ENCODE measurements around the gene MASTL.
"Not testable (repeated sequence)": the region's sequence is repeated elsewhere in the genome, so short reads cannot be mapped to it uniquely, and the experiment has no call there.

MASTL gene
- 78.9 to 100 reads per million in 2 donors for total RNA-seq

DNA sequence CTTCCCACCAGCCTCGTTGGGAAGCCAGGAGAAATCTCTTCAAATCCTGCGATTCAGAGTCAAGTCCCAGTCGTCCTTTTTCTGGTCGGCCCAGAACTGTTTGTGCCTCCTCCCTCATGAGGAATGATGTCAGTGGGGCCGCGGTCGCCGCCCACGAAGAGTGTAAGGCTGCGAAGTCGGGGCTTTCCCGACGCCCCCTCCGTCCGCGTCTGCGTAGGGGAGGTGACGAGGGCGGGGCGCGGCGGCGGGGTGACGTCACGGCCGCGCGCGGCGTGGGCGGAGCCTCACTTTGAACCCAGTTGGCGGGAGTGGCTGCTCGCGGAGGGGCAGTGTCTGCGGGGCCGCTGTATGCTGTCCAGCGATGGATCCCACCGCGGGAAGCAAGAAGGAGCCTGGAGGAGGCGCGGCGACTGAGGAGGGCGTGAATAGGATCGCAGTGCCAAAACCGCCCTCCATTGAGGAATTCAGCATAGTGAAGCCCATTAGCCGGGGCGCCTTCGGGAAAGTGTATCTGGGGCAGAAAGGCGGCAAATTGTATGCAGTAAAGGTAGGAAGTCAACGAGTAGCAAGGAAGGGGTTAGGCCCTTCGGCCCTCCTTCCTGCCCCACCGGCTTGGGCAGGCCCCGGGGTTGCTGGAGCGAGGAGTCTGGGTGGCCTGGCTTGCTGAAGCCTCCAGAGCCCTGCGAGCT, at the start of gene MASTL:
Gene MASTL (plus strand): TSS at position 287 of the 689 bp plus-strand sequence. CDS start 75 bp downstream, at position 362.
- peak; percentile 87 to 98 (median 94) for DNase-seq

- no peak for DNase-seq
Observed at GRCh38 chr10:27108165-27108564, 47.0 kb upstream of the MASTL start.

- no peak for DNase-seq
Observed at GRCh38 chr10:27134371-27134770, 20.8 kb upstream of the MASTL start.

DNA sequence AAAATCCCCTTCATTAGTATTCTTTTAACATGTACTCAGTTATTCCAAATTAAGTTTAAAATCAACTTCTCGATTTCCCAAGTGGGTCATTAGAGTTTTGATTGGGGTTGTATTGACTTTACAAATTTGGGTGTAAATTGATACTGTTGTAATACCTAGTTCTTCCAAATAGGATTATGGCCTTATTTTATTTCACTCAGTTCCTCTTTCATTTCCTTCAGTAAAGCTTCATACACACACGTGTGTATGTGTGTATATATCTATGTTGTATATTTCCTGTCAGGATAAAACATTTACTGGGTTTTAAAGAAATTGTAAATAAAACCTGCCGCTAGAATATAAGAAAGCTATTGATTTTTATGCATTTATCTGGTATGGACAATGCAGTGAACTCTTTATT, 16.9 kb upstream of the MASTL start:
- no peak for DNase-seq

DNA sequence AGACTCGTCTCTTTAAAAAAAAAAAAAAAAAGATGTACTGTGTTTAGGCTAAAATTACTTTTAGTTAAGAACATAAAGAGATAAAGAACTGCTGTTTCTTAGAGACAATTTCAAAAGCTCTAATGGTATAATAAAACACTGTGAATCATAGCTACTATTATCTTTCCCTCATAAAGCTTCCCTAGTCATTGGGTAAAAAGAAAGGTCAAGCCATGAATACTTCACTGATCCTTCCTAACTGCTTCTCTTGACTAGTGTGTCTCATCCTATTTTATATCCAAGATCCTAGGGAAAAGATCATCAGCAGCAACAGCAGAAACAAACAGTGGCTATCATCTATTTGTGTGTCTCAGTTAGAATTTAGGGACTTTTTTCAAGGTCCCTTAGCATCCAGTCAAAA, 11.5 kb upstream of the MASTL start:
- DNase-seq, result no peak

- DNase-seq, result no peak
Observed at GRCh38 chr10:27145937-27146336, 9.2 kb upstream of the MASTL start.

DNA sequence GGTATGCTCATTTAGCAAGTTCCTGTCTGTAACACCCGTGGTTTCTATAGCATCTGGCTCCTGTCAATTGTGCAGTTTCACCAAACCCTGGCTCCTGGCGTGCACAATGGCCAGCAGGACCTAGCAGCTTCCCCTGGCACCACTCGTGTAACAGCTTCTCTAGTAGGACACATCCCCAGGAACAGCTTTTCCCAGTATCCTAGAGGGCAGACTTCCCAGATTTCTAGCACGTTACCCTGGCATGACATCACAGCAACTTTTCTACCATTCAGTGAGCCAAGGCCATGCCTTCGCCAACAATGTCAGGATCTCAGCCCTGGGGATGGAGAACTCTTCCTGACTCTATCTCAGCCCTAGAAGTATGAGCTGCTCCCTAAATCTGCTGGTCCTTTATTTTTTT, 7.5 kb upstream of the MASTL start:
- no peak for DNase-seq

DNA sequence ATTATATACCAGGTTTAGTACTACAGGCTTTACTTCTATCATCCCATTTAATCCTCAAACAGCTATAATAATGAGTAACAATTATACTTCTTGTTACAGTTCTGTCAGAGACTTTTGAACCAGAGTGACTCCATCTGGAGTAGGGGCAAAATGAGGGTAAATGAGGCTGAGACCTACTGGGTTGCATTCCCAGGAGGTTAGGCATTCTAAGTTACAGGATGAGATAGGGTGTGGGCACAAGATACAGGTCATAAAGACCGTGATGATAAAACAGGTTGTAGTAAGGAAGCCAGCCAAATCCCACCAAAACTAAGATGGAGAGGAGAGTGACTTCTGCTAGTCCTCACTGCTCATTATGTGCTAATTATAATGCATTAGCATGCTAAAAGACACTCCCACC, 4.9 kb upstream of the MASTL start:
- no peak for DNase-seq

DNA sequence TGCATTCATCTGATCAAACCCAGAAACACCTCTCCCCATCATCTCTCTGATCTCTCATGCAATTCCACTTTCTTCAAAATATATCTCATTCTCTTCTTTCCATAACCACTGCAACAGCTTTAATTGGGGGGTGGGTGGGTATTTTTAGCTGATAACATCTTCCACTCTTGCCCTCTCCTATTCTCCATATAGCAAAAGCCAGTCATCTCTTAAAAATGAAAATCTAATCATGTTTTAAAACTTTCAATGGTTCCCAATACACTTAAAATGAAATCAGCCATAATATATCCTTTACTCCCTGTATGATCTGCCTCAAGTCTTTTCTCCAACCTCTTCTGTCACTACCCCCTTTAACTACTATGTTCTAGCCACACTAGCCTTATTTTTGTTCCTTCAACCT, 2.5 kb upstream of the MASTL start:
- no peak for DNase-seq

DNA sequence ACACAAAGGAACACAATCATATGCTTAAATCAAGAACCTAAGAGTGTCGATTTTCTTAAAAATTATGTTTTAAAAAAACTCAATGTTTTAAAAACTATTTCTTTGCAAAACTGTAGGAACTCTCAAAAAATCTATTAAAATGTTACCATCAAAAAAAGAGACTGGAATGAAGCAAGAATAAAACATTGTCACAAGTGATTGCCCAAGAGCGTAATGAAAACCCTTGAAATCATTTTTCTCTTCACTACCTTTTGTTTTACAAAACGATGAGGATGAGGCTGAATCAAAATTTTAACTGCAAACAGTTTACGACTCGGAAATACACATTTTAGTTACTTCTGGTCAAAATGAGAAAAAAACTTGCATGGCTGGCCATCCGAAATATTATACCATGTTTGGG, 1.8 kb upstream of the MASTL start:
- DNase-seq, result no peak

DNA sequence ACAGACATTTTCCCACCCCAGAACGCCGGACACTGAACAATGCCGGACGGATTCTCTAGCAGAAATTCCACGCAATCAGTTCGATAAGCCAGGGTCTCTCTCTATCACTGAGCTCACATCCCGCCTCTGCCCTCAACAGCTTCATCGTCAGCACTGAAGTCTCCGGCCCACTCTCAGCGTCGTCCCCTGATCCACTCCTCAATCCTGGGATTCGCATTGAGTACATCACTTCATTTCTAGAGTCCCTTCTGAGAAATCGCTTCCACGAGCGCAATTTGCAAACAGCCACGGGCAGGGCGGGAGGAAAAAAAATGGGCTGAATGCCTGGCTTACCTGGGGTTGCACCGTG, 1.3 kb upstream of the MASTL start:
- peak in 2 of 5 experiments; percentile 7 to 51 for DNase-seq

- DNase-seq, result not testable (repeated sequence)
Observed at GRCh38 chr10:27156566-27156965, 1.4 kb downstream of the MASTL start.

DNA sequence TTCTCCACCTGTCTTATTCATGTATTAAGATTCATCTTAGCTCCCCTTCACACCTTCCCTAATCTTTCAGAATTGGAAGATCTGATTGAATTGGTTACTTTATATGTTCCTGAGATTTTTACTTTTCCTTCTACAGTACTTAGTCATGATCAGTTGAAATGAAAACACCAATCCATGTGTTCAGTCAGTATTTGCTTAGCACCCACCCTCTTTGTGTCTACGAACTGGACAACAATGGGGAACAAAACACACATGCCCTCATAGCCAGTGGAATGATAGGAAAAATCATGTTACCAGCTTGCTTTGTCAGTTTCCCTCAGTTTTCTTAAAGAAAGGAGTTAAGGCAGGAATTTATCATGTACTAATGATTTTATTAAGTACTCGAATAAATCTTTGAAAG, 2.0 kb downstream of the MASTL start:
- DNase-seq, result no peak

DNA sequence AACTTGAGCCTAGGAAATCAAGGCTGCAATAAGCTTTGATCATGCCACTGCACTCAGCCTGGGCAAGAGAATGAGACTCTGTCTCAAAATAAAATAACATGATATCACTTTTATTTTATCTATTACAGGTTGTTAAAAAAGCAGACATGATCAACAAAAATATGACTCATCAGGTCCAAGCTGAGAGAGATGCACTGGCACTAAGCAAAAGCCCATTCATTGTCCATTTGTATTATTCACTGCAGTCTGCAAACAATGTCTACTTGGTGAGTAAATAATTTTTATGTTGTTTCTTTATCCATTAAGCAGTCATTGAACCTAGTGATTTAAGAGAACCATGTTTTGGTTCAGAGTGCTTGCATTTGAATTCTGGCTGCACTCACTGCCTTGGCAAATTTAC, 3.3 kb downstream of the MASTL start:
- DNase-seq, result no peak

- no peak for DNase-seq
Observed at GRCh38 chr10:27169849-27170248, 14.7 kb downstream of the MASTL start.

GRCh38 chr10:27188259-27188658, 33.1 kb downstream of the MASTL start:
- no peak for DNase-seq

DNA sequence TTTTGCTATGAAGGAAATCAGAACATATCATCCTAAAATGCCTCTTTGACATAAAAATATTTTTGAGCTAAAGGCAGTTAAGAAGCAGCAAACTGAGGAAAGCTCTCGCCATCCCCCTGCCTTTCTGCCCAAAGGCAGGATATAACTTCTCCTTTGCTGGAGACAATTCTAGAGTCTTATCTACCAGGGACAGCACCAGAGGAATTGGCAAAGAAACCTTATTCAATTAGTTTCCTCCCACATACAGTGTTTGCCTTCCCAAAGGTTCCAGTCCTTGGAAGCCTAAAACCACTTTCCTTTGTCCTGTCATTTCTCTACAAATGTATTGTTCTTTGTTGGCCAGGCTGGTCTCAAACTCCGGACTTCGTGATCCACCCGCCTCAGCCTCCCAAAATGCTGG, 33.7 kb downstream of the MASTL start:
- DNase-seq, result no peak

DNA sequence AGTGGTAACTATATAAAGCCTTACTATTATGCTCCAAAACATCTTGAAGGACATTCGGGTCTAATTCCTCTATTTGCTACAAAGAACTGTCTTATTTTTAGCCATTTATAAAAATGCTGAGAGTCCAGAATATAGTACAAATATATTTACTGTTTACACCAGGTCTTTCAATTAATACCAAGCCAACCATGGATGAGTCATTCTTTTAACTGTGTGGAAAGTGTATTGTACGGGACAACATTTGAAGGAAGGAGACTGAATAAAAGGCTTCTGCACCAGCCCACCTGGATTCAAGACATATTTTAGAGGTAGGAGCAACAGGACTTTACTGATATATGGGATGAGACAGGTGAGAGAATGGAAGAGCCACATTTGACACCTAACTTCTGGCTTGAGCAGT, 35.4 kb downstream of the MASTL start:
- DNase-seq, result no peak

- no peak for DNase-seq
Observed at GRCh38 chr10:27192284-27192683, 37.1 kb downstream of the MASTL start.

DNA sequence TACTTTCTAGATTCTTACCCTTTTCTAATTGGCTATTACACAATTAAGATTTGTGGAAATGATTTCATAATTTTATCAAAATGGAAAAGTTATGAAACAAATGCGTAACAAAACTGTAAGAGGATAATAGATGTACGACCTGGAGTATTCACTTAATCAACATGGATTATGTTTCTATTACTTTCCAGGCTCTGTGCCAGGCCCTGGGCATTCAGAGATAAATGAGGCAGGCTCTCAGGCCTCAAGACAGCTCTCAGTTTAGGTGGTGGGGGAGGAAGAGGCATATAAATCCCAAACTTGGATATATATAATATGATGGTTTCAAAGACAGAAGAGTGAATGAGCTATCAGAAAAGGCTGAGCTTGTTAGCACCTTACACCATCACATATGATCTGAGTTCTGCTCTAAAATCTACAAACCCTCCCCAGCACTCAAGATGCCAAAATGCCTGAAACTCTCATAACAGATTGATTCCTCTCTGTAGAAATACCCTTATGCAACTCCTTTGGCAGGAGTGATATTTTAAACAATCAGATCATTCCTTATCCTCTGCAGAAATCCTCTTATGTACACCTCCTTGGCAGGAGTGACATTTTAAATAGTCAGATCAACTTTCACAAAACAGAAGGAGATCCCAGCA, 42.9 kb downstream of the MASTL start:
- no peak for DNase-seq

GRCh38 chr10:27203806-27204205, 48.7 kb downstream of the MASTL start:
- DNase-seq, result no peak

- no peak for DNase-seq
Observed at GRCh38 chr10:27207350-27207749, 52.2 kb downstream of the MASTL start.

DNA sequence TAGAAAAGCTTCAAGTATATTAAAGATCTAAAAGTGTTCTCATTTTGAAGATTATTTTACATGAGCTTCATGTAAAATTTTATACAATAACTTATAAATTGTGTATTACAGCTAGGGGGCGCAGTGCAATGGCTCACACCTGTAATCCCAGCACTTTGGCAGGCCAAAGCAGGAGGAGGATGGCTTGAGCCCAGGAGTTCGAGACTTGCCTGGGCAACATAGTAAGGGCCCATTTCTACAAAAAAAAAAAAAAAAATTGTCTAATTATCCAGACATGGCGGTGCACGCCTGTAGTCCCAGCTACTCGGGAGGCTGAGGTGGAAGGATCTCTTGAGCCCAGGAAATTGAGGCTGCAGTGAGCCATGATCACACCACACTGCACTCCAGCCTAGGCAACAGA, 68.8 kb downstream of the MASTL start:
- DNase-seq, result peak in 4 of 5 experiments; percentile 18 to 53 (median 30)

DNA sequence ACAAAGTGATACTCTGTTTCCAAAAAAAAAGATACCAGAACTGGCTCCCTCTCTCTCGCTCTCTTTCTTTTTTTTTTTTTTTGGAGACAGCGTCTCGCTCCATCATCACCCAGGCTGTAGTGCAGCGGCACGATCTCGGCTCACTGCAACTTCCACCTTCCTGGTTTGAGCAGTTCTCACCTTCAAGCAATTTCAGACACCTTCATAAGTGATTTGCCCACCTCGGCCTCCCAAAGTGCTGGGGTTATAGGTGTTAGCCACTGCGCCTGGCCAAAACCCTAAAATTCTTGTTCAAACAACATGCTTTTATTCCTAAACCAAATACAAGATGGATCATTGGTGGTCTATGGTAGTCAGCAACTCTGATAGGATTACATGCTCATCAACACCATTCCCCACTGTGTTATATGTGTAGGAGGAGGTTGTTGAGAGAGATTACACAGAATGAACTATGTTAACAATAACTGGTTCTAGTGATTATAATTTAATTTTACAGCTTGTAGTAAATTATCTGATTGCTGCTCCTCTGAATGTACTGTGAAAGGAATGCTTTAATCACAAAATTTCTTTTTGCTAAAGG, 69.9 kb downstream of the MASTL start:
- peak in 1 of 5 experiments; percentile 76 for DNase-seq
